ENCODE results near the gene RASA2.

Gene RASA2

GRCh38 chr3:141441381-141442364, 45.2 kb upstream of the RASA2 start:
- Histone ChIP-seq H3K9me2 (replicated peaks; ENCODE audit: low read depth, low read length) (no peaks in the 10 kb centered on the region), H4K20me1 (ENCODE audit: insufficient read depth, low read length, poor library complexity, severe bottlenecking) (no peaks in the 10 kb centered on the region), H3K9ac (ENCODE audit: low read depth, low read length, poor library complexity, severe bottlenecking) (no peak overlapping the region), H3K36me3 (ENCODE audit: insufficient read depth, low read length) (no peaks in the 10 kb centered on the region), H3K79me2 (ENCODE audit: insufficient read depth, low read length) (no peaks in the 10 kb centered on the region), H3F3A (ENCODE audit: low read depth) (no peaks in the 10 kb centered on the region), H3K9me3 (ENCODE audit: insufficient read depth, low read depth, low read length) (no peaks in the 10 kb centered on the region), H3K27me3 (ENCODE audit: insufficient read depth, low read length, poor library complexity, severe bottlenecking) (no peaks in the 10 kb centered on the region), H3K4me1 (ENCODE audit: insufficient read depth, low read length, poor library complexity, severe bottlenecking) (no peaks in the 10 kb centered on the region), H3K4me2 (ENCODE audit: low read depth, low read length, poor library complexity, severe bottlenecking) (no peak overlapping the region), H2AFZ (ENCODE audit: low read length) (peak overlapping the region; percentile 72), H3K4me3 (ENCODE audit: low read length, poor library complexity, severe bottlenecking) (no peak overlapping the region)
- TF ChIP-seq, protein P1, sequence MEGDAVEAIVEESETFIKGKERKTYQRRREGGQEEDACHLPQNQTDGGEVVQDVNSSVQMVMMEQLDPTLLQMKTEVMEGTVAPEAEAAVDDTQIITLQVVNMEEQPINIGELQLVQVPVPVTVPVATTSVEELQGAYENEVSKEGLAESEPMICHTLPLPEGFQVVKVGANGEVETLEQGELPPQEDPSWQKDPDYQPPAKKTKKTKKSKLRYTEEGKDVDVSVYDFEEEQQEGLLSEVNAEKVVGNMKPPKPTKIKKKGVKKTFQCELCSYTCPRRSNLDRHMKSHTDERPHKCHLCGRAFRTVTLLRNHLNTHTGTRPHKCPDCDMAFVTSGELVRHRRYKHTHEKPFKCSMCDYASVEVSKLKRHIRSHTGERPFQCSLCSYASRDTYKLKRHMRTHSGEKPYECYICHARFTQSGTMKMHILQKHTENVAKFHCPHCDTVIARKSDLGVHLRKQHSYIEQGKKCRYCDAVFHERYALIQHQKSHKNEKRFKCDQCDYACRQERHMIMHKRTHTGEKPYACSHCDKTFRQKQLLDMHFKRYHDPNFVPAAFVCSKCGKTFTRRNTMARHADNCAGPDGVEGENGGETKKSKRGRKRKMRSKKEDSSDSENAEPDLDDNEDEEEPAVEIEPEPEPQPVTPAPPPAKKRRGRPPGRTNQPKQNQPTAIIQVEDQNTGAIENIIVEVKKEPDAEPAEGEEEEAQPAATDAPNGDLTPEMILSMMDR (conservative IDR thresholded peaks at IDR 0.05; ENCODE audit: low read length): peak; percentile 94
- TF ChIP-seq EZH2phosphoT487 (IDR thresholded peaks at IDR 0.05; ENCODE audit: borderline replicate concordance): no peak

DNA sequence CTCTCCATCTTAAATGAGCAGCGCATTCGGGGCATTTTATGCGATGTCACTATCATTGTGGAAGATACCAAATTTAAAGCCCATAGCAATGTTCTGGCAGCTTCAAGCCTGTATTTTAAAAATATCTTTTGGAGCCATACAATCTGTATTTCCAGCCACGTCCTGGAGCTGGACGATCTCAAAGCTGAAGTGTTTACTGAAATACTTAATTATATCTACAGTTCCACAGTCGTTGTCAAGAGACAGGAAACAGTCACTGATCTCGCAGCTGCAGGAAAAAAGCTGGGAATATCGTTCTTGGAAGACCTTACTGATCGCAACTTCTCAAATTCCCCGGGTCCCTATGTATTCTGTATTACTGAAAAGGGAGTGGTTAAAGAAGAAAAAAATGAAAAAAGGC, 44.4 kb upstream of the RASA2 start:
- Histone ChIP-seq H3K36me3 (ENCODE audit: insufficient read depth, low read length) (no peaks in the 10 kb centered on the region), H3K4me1 (ENCODE audit: insufficient read depth, low read length, poor library complexity, severe bottlenecking) (no peaks in the 10 kb centered on the region), H3K79me2 (ENCODE audit: insufficient read depth, low read length) (no peaks in the 10 kb centered on the region), H3K9me3 (ENCODE audit: insufficient read depth, low read depth, low read length) (no peaks in the 10 kb centered on the region), H3K4me2 (ENCODE audit: low read depth, low read length, poor library complexity, severe bottlenecking) (no peak overlapping the region), H4K20me1 (ENCODE audit: insufficient read depth, low read length, poor library complexity, severe bottlenecking) (no peaks in the 10 kb centered on the region), H2AFZ (ENCODE audit: low read length) (no peak overlapping the region), H3K27me3 (ENCODE audit: insufficient read depth, low read length, poor library complexity, severe bottlenecking) (no peaks in the 10 kb centered on the region), H3F3A (ENCODE audit: low read depth) (no peaks in the 10 kb centered on the region), H3K9ac (ENCODE audit: low read depth, low read length, poor library complexity, severe bottlenecking) (no peak overlapping the region), H3K9me2 (replicated peaks; ENCODE audit: low read depth, low read length) (no peaks in the 10 kb centered on the region), H3K4me3 (ENCODE audit: low read length, poor library complexity, severe bottlenecking) (no peak overlapping the region)
- no peak for TF ChIP-seq EZH2phosphoT487 (IDR thresholded peaks at IDR 0.05; ENCODE audit: borderline replicate concordance)
- TF ChIP-seq, protein P1 (conservative IDR thresholded peaks at IDR 0.05; ENCODE audit: low read length): no peak

GRCh38 chr3:141442914-141443313, 43.9 kb upstream of the RASA2 start:
- H3K4me3 ChIP-seq (ENCODE audit: low read length, poor library complexity, severe bottlenecking): no peak overlapping the region
- H3F3A ChIP-seq (ENCODE audit: low read depth): no peaks in the 10 kb centered on the region
- no peak overlapping the region for H3K4me2 ChIP-seq (ENCODE audit: low read depth, low read length, poor library complexity, severe bottlenecking)
- no peak overlapping the region for H2AFZ ChIP-seq (ENCODE audit: low read length)
- H3K9me2 ChIP-seq (replicated peaks; ENCODE audit: low read depth, low read length): no peaks in the 10 kb centered on the region
- H3K9ac ChIP-seq (ENCODE audit: low read depth, low read length, poor library complexity, severe bottlenecking): no peak overlapping the region
- H4K20me1 ChIP-seq (ENCODE audit: insufficient read depth, low read length, poor library complexity, severe bottlenecking): no peaks in the 10 kb centered on the region
- TF ChIP-seq, protein P1 (conservative IDR thresholded peaks at IDR 0.05; ENCODE audit: low read length): no peak
- TF ChIP-seq EZH2phosphoT487 (IDR thresholded peaks at IDR 0.05; ENCODE audit: borderline replicate concordance): no peak
- H3K36me3 ChIP-seq (ENCODE audit: insufficient read depth, low read length): no peaks in the 10 kb centered on the region
- no peaks in the 10 kb centered on the region for H3K79me2 ChIP-seq (ENCODE audit: insufficient read depth, low read length)
- no peaks in the 10 kb centered on the region for H3K4me1 ChIP-seq (ENCODE audit: insufficient read depth, low read length, poor library complexity, severe bottlenecking)
- H3K9me3 ChIP-seq (ENCODE audit: insufficient read depth, low read depth, low read length): no peaks in the 10 kb centered on the region
- no peaks in the 10 kb centered on the region for H3K27me3 ChIP-seq (ENCODE audit: insufficient read depth, low read length, poor library complexity, severe bottlenecking)
